GM19455 (cell line): ENCODE results near the gene CHCT1.

Source experiments
- ATAC-seq: cut with Tn5 transposase; IDR thresholded peaks from one replicate; pipeline ENCODE4 v1.9.1; 2021; ENCODE audit not compliant: unreplicated experiment

The CHCT1 gene

DNA sequence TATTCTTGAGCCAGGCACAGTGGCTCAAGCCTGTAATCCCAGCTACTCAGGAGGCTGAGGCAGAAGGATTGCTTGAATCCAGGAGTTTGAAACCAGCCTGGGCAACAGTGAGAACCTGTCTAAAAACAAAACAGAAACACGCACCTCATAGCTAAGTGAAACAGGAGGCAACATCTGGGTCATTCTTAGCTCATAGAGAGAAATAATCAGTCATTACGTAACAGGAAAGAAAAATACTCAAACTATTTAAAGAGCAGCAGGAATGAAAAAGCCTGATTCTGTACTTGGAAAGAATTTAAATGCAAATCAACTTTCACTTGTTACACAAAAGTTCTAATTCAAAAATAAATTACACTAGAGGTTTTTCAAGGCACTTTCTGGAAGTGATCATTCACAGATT is 17.2 kb downstream of the CHCT1 start:
- ATAC-seq: no peak

DNA sequence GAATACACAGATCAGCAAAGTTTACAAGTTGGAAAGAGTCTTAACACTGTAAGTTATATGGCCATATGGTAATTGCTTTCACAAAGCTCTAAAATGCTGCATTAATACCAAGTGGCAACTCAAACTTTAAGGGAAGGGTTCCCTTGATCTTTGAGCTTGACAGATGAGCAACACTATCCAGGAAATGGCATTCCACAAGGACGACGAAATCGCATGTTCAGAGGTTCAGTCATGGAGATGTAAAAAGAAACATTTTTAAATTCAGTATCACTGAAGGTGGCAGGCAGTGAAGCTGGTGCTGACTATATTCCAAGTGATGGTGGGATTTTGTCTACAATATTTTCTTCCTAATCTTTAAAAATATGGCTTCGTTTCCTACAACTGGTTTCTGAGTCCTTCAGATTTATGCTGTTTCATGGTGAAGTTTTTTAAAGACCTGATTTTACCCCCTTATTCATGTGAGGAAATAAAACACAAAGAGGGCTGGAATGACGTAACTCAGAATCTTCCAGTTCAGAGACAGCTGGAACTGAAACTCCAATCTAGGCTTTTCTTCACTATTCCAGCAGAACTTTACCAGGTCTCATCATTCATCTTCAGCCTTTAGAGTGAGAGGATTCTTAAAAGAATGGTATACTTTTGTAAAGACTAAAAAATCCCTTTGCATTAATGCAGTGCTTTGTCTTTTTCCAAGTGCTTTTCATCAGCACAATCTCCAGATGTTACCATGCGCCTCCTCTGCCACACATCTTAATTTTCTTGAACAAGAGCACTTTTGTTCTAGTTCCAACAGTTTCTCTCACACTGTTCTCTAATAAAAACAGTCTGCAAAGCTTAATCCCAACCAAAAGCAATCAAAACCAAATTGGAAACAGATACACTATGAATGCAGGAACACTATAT is 20.2 kb downstream of the CHCT1 start:
- ATAC-seq: no peak

DNA sequence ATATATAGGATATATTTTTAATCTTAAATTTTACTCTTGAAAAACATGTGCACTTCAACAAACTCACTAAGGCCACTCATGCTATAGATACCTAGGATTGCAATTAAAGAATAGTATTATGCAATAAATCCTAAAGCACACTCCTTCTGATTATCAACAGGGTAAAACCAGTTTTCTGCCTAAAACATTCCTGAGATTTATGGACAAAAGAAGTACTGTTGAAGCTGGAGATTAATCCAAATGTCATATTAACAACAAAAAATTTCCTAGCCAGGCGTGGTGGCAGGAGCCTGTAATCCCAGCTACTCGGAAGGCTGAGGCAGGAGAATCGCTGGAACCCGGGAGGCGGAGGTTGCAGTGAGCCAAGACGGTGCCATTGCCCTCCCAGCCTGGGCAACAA is 21.4 kb downstream of the CHCT1 start:
- no peak for ATAC-seq

DNA sequence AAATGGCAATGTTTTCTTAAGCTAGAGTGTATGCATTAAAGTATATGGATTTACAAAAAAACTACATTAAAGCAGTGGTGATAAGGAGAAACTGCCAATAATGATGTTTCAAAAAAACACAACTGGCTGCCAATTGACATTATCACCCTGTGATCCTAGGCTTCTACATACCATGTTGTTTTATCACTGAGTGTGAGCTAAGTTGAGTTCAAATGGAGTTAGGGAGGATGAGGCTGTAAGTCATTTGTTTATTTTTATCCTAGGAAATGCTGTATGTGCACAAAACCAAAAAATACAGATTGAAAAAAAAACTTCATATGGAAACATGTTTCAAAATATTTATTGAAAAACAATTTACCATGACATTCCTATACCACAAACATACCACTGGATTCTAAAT is 22.9 kb downstream of the CHCT1 start:
- no peak for ATAC-seq

DNA sequence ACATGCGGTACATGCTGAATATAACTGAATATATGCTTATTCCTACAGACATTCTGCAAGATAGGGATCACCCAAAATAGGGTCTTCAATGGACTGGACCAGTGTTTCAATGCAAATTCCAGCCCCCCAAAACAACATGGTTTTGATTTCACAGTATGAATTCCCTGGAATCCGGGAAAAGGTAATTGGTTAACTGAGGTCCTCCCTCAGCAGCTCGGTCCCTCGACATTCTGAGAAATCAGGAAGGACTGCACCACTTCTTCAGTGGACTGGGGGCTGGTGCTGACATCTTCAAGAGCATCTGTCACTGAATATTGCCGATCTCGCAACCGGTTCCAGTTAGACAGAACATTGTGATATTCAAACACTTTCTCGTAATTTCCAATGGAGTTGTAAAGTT is 25.1 kb downstream of the CHCT1 start:
- no peak for ATAC-seq

DNA sequence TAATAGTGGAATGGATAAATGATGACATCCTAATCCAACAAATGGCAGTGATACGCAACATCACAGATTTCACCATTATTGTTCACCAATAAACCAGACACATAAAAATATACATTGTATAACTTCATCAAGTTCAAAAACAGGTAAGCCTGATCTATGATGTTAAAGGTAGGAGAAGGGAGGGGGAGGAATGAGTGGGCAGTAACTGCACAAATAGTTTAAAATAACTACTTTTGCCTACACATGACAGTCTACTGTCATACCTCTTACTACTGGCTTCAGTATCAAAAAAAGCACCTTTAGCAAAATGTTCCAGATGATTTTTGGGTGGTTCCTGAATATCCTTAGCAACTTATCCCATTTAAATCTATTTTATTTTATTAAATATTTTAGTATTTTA is 28.8 kb downstream of the CHCT1 start:
- no peak for ATAC-seq

DNA sequence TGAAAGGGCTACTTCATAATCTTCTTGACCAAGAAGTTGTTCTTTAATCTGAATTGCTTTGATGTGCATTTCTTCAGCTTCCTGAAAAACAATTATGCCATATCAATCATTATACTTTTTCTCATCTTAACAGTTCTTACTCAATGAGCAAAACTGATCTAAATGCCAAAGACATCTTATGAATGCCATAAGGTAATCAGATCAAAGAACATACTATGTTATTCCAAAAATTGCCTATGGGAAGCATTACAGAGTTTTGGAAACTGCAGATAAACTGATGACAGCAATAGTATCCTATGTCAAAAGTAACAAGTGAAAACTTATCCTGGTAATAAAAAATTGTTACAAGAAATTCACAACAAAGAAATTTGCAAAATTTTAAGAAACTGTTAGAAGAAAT is 29.7 kb downstream of the CHCT1 start:
- no peak for ATAC-seq

DNA sequence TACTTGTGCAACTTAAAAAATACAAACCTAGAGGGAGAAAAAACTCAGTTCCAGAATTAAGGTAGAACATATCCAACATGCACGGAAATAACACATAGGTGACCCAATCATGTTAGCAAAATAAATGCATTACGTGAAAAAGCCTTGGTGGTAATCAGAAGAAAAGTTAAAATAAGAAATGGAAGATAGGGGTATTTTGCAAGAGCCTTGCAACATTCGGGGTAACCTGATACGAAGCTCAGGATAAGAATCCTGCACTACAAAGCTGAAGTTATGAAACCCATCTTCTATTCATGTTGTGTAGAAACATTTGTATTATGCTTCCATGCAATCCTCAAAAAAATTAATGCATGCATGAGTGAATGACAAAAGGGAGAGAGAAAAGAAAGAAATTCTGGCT is 33.1 kb downstream of the CHCT1 start:
- no peak for ATAC-seq

DNA sequence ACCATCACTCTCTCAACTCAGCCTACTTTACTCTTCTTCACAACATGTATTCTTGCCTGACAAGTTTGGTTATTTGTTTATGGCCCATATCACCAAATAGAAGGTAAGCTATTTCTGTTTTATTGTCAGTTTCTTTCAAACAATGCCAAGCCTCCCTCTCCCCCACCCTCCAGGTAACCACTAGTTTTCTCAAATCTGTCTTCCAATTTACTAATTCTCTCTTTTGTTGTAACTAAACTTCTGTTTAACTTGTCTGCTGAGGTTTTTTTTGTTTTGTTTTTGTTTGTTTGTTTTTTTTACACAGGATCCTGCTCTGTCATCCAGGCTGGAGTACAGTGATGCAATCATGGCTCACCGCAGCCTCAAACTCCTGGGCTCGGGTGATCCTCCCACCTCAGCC is 34.9 kb downstream of the CHCT1 start:
- ATAC-seq: no peak

DNA sequence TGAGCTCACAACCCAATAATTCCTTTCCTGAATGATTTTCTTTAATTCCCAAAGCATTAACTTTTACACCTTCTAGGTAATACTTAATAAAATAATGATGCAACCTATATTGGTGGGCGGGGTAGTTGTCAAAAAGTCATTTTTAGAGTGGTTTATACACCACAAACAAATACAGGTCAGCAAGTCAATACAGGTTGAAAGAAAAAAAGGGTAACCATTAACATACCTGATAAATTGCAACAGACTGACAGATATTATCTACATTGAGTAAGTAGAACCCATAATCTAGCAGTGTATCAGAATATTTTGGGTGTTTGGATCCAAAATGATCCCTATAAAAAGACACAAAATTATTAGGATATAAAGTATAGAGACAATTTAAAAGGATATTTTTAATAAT is 39.3 kb downstream of the CHCT1 start:
- no peak for ATAC-seq

DNA sequence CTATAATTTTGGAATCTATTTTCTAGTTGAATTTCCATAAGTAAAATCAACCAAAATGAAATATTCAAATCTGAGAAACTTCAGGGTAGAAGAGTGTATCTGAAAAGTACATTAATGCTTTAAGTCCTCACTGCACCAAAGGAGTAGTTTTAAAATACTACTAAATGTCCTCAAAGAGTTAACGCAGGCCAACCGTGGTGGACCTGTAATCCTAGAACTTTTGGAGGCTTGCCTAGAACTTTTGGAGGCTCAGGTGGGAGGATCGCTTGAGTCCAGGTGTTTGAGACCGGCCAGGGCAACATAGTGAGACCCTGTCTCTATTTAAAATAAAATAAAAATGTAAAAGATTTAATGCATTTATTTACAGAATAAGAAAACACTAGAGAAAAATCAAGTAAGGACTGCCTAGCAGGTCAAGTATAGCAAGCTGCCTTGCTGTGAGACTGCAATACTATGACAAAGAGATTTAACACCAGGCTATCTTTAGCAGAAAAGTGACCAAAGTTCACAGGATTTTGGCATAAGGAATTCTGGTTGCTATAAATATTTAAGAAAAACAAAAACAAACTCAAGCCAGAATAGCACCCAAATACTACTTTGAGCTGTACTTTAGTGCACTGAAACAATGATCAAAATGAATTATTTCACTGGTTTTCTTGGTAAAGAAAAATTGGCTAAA is 41.0 kb downstream of the CHCT1 start:
- no peak for ATAC-seq

DNA sequence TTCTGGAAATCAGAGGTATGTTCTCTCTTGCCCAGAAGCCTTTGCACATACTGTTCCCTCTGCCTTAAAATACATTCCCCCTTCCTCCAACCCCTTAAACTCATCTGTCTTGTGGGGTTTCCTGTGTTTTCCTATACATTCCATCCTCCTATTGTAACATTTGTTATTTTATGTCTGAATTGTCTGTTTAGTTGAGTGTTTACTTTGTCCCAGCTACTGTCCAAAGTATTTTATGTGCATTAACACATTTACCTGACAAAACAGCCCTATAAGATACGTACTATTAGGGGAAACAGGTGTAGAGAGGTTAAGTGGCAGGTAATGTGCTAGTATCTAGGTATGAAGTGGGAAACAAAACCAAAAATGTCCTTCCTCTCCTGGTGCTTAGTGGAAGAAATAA is 42.1 kb downstream of the CHCT1 start:
- no peak for ATAC-seq

DNA sequence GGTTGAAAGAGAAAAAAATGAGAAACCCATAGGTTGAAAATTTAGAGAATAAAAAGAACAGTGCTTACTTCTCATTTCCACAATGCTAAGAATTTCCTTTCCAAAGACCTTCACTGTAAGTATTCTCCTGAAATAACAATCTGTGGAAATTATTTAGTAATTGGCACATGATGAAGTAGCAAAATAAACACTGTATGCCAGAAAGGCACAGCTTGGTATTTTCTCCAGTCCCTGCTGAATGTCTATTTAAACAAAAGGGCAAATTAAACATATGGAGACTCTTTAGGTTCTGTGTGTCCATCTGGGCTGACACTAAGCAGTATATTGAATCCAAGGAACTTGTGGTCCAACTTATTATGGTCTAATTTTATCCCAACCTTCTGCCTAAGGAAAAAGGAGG is 46.1 kb downstream of the CHCT1 start:
- no peak for ATAC-seq

DNA sequence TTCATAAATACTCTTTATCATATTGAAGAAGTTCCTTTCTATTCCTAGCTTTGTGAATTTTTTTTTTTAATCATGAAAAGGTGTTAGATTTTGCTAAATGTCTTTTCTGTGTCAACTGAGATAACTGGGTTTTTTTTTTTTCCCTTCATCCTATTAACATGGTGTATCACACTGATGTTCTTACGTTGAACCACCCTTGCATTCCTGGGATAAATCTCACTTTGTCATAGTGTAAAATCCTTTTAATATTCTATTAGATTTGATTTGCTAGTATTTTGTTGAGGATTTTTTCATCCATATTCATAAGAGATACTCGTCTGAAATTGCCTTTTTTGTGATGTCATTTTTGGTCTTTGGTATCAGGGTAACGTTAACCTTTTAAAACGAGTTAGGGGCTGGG is 49.2 kb downstream of the CHCT1 start:
- no peak for ATAC-seq

DNA sequence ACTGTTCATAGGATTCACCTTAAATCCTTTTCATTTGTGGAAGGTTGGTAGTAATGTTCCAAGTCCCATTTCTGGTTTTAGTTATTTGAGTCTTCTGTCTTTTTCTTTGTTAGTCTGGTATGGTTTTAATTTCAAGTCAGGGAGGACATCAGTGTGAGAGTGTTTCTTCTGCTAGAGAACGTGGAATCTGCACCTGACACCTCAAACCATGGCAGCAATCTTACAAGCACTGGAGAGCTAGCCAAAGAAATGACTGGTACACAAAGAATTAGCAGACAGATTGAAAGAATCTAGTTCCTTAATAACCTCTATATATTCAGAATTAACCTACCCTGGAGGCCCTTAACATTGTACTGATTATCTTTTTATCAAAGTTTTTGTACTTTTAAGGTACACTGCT is 50.2 kb downstream of the CHCT1 start:
- ATAC-seq: no peak

DNA sequence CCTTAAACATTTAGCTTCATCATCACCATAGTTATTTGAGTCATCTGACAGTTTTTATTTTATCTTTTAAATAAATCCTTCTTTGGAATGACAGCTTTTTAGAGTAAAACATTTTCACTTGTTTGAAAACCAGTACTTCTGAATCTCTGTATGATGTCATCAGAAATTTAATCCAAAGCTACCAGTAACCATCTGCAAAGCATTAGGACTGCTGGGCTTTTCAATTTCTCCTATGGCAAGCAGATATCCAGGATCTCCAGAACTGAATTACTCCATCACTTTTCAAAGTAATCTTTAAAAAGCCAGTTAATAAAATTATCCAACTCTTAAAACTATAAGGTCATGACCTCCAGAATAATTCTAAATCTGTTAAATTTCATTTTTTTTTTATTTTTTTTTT is 51.5 kb downstream of the CHCT1 start:
- no peak for ATAC-seq
